Endothelial cell (in vitro differentiated cells): ENCODE results near the gene MAML3. TPM values are rescaled to one million over a fixed set of nuclear protein-coding genes. Genes with fewer than 3 reads are reported as not detected.

ENCODE experiments used
- DNase-seq: peaks from one replicate; pipeline ENCODE4 v3.0.0; 2021; ENCODE audit warnings: low spot score
- H3K27ac Mint-ChIP-seq: one replicate; pipeline ENCODE4 v1.8.0; 2021; ENCODE audit warnings: mixed read lengths, inconsistent platforms; ENCODE audit not compliant: unreplicated experiment
- H3K27me3 Mint-ChIP-seq: one replicate; pipeline ENCODE4 v1.8.0; 2021; ENCODE audit warnings: mild to moderate bottlenecking, moderate library complexity, mixed read lengths, inconsistent platforms; ENCODE audit not compliant: unreplicated experiment
- H3K36me3 Mint-ChIP-seq: one replicate; pipeline ENCODE4 v1.8.0; 2021; ENCODE audit warnings: mild to moderate bottlenecking, low read depth, mixed read lengths, inconsistent platforms; ENCODE audit not compliant: unreplicated experiment
- H3K4me1 Mint-ChIP-seq: one replicate; pipeline ENCODE4 v1.8.0; 2021; ENCODE audit warnings: mild to moderate bottlenecking, mixed read lengths, inconsistent platforms; ENCODE audit not compliant: unreplicated experiment
- H3K4me3 Mint-ChIP-seq: one replicate; pipeline ENCODE4 v1.8.0; 2021; ENCODE audit warnings: mild to moderate bottlenecking, mixed read lengths, inconsistent platforms; ENCODE audit not compliant: unreplicated experiment
- H3K9me3 Mint-ChIP-seq: one replicate; pipeline ENCODE4 v1.8.0; 2021; ENCODE audit warnings: mixed read lengths, inconsistent platforms; ENCODE audit not compliant: unreplicated experiment
- CTCF ChIP-seq: fragments of 200-600 bp; sonication (generic); IDR thresholded peaks from one replicate; pipeline ENCODE4 v1.5.0; 2021; ENCODE audit warnings: antibody characterized with exemption; ENCODE audit not compliant: unreplicated experiment
- total RNA-seq: library from RNA; stranded (reverse); fragmentation: NEBNext Ultra II Directional; extraction: Animal tissue kit (Norgen Biotek cat#: 25700); gene quantifications from one replicate; pipeline ENCODE4 v1.2.1, GENCODE V29; 2021; ENCODE audit not compliant: unreplicated experiment

Gene MAML3
- total RNA-seq, 1 donor from 2014 or later, result 31.0 TPM

- H3K27ac Mint-ChIP-seq, result no peak overlapping the region
- no peak for DNase-seq
- H3K36me3 Mint-ChIP-seq, result no peaks in the 10 kb centered on the region
- no peaks in the 10 kb centered on the region for H3K27me3 Mint-ChIP-seq
- H3K4me3 Mint-ChIP-seq, result no peak overlapping the region
- TF ChIP-seq CTCF, result no peak
- peaks cover 56% of the 10 kb centered on the region for H3K4me1 Mint-ChIP-seq
- no peaks in the 10 kb centered on the region for H3K9me3 Mint-ChIP-seq
Observed at GRCh38 chr4:139740531-139741041, 413.4 kb downstream of the MAML3 start.

GRCh38 chr4:139740121-139740520, 413.9 kb downstream of the MAML3 start:
- Mint-ChIP-seq H3K36me3 (no peaks in the 10 kb centered on the region), H3K27me3 (no peaks in the 10 kb centered on the region), H3K27ac (no peak overlapping the region)

GRCh38 chr4:139738846-139739613, 415.0 kb downstream of the MAML3 start:
- peaks cover 6% of the 10 kb centered on the region for H3K27me3 Mint-ChIP-seq
- H3K9me3 Mint-ChIP-seq, result no peaks in the 10 kb centered on the region
- peaks cover 50% of the 10 kb centered on the region for H3K4me1 Mint-ChIP-seq
- H3K4me3 Mint-ChIP-seq, result no peak overlapping the region
- DNase-seq, result no peak
- H3K36me3 Mint-ChIP-seq, result peaks cover 3% of the 10 kb centered on the region
- peak overlapping the region; percentile 57 for H3K27ac Mint-ChIP-seq
- TF ChIP-seq CTCF, result no peak

More at GRCh38 chr4:139740121-139740520, 413.9 kb downstream of the MAML3 start:
- no peaks in the 10 kb centered on the region for H3K9me3 Mint-ChIP-seq
- TF ChIP-seq CTCF, result no peak
- no peak for DNase-seq
- H3K4me1 Mint-ChIP-seq, result peaks cover 52% of the 10 kb centered on the region
- no peak overlapping the region for H3K4me3 Mint-ChIP-seq

GRCh38 chr4:139736661-139737060, 417.3 kb downstream of the MAML3 start:
- no peak for TF ChIP-seq CTCF
- Mint-ChIP-seq H3K4me1 (peaks cover 50% of the 10 kb centered on the region), H3K4me3 (no peak overlapping the region), H3K36me3 (peaks cover 3% of the 10 kb centered on the region), H3K27ac (no peak overlapping the region), H3K27me3 (peaks cover 9% of the 10 kb centered on the region), H3K9me3 (no peaks in the 10 kb centered on the region)
- no peak for DNase-seq

- Mint-ChIP-seq H3K9me3 (no peaks in the 10 kb centered on the region), H3K4me3 (no peak overlapping the region), H3K27ac (peak overlapping the region; percentile 95), H3K36me3 (peaks cover 3% of the 10 kb centered on the region), H3K27me3 (peaks cover 9% of the 10 kb centered on the region), H3K4me1 (peaks cover 52% of the 10 kb centered on the region)
- no peak for TF ChIP-seq CTCF
- DNase-seq, result no peak
Observed at GRCh38 chr4:139736274-139736660, 417.7 kb downstream of the MAML3 start.
